Glomerular visceral epithelial cell (primary cell): ENCODE data around the gene BMP3.
A peak's percentile ranks its signal among the peaks of the same experiment; 100 is the strongest.

Experiments
- DNase-seq: peaks from one replicate; pipeline ENCODE4 v3.0.0-alpha.2; 2016; ENCODE audit errors: extremely low spot score

The BMP3 gene

DNA sequence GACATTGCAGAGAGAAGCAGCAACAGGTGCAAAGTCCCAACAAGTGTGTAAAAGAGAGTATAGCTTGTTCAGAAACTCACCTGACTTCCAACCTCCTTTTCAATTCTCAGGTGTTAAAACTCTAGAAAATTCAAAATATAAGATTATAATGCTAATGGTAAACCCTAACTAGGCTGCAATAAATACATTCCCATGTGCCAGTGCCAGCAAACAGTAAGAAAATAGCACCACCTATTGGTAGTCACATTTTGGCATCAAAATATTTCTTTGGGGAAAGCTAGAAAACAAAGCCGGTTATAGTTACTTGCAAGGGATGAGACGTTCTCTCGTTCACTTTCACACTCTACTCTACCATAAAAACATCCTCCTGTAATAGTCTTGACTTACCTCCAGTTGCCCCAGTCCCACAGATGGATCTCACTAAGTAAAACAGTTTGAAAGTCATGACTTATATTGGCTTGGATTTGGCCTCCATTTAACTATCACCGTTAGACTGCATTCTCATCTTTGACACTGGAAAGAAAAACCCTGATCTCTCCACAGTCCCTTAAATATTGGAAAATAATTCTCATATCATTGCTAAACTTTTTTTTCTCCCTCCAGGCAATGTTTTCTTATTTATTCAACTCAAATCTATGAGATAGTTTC is 9.6 kb downstream of the BMP3 start:
- peak; percentile 41 for DNase-seq

DNA sequence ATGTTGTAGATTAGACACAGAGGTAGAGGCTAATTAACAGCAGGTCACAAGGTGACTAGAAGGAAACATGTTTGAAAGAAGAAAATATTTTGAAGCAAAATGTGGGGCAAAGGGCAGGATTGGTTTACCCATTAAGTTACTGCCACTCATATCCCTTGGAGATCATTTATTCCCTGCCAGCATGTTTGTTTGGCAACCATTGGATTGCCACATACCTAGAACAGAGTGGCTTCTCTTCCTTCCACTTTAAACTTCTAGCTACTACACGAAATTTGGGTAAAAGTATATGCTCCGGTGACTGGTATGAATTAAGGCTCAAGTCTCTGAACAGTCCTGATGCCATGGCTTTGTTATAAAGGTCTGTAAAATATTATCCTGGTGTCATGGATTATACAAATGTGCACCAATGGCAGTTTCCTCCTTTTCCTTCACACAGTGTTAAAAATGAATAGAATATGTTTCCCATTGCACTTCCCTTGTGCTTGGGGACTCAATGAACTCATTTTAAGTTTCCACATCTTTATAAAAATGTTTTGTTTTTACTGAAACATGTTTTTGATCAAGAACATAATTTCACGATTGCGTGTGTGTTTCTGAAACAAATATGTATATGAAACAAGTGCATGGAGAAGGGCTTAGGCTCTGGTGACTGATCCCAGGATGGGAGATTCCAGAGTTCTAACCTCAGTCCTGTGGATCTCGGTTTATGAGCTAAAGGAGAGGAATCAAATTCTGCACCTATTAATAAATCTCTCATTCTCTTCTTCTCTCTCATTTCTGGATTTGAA is 12.3 kb downstream of the BMP3 start:
- no peak for DNase-seq

DNA sequence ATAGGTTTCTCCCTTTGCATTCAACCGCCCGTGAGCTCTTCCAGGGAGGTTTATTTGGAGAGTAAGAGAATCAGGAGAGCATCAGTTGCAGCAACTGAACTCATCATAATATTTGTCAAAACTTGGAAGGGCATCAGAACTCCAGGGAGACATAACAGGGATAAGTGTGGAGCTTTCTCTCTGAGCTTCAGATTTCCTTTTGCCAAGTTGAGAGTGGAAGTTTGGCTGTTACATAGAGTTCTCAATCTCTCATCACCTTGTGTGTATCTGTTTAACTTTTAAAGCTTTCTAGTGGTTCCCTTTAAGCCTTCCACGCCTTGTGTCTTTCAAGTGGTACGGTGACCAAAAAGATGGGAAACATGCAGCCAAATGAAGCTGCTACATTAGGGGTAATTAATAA is 18.8 kb downstream of the BMP3 start:
- no peak for DNase-seq

DNA sequence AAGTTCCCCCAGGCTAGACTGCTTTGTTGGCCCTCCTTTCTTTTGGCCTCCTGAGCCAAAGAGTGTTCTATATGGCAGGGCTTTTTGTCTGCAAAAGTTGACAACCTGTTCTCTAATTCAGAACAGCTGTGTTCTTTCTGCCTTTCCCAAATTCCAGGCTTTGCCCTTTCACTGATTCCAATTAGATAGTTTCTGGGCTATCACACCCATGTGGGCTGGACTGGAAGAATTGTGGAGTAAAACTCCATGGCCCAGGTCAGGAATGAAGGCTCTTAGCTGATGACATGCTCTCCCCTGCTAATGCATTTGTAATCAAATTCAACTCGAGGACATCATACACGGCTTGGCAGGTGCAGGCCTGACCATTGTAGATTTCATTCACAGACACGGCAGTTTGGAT is 19.4 kb downstream of the BMP3 start:
- DNase-seq, result no peak

DNA sequence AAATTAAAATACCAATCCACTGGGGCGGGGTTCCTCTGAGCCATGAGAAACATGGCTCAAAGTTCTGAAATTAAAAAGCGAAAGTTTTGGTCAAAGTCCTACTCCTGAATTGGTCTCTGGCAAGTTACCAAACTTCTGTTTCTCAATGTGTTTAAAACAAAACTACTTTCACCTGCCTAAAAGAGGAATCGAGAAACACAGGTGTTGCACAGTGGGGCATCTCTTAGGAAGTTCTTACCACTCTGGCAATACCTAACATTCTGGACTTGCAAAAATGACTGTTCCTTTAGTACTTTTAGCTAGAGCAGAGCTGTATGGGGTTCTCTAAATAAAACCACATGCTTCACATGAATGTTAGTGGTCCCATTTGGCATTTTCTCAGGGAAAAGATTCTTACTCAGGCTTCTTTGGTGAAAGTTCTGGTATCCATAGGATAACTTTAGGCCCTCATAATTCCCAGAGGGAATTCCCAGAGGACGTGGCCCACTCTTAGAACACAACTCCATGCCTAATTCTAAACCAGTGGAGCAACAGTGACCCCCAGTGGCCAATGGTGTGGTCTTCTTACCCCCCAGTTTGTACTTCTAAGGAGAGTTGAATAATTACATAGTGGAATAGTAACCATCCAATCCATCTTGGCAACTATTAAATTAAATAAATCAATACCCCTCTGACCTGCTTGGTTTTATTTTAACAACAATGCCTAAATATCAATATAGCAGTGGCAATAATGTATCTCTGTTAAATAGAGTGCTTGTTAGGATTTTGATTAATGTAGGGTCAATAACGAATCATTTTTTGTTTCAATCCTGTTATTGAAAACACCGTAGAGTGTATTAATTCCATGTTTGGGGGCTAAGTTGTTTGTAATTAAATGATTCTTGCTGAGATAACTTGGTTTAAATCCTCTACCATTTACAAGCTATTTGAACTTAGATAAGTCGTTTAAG is 21.9 kb downstream of the BMP3 start:
- peak; percentile 72 for DNase-seq

DNA sequence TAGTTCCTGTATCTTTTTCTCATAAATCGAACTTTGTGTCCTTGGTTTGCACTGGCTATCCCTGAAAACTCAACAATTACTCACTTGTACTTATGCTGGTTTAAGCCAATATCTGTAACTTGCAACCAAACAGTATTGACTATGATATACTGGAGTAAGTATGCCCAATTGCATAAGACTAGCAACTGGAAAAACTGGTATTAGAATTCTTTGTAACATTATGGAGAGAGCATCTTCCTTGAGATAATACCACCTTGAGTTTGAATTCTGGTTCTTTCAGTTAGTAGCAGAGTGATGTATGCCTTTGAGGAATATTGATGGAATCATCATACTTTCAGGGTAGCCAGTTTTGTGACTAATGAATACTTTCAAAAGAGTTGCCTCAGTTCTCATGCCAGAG is 28.1 kb downstream of the BMP3 start:
- no peak for DNase-seq

DNA sequence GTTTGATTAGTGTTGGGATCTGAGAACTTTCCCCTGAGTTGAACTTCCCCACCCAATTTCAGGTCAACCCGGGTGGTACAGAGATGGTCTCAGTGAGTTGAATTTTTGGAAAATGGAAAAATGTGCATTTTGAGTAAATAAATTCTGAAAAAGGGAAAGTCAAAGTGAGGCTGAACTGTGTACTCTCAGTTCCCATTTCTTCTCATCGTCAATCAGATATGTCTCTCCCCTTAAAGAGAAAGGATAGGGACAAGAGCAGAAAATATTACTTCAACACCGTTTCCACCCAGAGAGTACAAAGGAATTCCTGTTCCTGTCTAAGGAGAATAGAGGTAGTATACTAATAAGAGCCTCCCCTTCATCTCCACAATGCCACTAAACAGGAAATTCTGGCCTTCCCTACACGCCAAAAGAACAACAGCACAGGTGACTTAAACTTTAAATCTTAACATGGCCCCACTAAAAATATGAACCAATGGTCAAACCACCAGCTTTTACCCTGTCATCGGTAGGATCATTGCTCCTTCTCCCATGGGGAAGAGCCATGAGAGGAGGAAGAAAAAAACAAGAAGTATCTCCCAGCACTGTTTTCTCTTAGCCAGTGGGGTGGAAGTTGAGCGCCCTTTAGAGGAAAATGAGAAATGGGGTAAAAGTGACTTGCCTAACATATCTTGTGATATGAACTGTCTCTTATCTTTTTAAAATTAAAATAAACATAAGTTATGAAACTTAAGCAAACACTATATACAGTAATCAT is 30.3 kb downstream of the BMP3 start:
- no peak for DNase-seq

DNA sequence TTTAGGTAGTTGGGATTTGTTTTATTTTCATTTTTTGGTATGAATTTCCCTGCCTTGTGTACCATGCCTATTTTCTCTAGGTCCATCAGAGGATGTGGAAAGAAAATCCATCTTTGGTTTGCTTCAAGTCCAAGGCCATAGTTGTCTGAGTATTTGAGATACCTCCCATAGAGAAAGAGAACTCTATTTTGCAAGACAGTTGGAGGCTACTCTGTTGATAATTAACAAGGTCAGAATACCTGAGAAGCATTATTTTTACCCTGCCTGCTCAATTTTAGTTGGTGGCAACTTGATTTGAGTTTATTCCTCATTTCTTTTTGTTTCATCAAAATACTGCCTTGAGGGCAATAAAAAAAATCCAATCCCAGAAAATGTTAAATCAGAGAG is 30.8 kb downstream of the BMP3 start:
- DNase-seq, result no peak

DNA sequence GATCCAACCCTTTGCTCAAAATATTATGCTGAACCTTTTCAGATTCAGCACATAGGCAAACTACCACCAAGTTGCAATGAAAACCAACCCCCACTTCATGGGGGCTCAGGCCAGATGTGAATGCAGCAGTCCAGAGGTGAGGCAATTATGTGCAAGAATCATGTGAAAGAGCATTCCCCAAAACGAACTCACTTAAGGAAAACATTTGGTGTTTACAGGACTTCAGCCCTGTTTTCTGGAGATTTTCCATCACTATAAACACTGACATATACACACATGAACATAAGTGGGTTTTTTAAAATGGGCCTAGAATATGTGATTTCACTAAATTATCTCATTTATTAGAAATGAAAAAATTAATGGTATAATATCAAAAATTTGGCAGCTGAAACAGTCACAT is 31.5 kb downstream of the BMP3 start:
- no peak for DNase-seq

DNA sequence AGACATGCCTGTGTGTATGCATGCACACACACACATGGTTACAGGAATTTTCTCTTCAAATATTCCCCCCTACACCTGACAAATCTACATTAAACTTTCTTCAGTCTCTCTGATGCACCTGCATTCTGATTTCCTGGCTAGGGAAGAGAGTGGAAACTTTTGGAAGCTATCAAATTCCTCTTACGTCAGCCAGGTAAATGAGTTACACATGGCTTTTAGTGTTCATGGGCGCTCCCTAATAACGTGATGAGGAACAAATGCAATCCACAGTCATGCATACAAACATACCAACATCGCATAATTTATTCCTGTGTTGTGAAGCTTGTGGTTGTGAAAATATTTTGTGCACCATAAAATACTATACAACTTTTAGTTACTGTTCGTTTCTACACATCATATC is 34.9 kb downstream of the BMP3 start:
- no peak for DNase-seq

DNA sequence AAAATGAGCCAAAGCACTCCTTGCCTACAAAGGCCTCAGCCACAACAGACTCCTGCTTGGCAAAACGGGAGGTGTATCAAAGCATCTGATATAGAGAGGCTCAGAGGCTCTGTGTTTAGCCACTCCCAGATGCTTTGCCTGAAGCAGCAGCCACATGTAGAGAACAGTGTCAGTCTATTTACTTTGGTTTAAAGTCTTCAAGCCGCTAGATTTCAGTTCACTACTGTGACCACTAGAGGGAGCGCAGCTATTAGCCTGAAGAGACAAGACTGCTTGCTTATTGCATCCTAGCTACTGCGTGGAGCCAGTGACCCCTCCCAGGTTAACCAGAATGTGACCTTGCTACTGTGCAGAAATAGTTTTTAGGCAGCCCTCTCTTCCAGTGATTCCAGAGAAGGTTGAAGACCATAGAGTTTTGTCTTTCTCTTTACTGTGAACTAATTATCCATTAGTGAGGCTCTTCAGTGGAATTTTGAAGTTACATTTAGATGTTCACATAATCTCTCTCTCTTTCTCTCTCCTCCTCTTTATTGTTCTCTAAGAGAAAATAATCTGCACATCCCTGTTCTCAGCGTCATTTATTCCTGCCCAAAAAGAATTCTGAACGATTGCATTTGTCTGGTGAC is 39.3 kb downstream of the BMP3 start:
- DNase-seq, result peak; percentile 82

DNA sequence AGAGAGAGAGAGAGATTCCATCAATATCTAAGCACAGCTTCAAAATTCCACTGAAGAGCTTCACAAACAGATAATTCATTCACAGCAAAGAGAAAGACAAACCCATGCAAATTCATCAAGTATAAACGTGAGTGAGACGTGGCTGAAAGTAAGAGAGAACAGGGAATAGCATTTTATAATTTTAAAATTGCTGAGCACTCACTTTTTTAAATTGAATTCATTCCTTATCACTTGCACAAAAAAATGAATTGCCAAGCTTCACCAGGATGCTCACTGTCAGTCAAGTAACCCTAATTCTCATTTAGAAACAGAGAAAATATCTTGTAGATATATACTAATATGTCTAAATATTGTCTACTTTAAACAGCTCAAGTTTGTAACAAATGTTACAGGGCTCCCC is 40.5 kb downstream of the BMP3 start:
- no peak for DNase-seq

DNA sequence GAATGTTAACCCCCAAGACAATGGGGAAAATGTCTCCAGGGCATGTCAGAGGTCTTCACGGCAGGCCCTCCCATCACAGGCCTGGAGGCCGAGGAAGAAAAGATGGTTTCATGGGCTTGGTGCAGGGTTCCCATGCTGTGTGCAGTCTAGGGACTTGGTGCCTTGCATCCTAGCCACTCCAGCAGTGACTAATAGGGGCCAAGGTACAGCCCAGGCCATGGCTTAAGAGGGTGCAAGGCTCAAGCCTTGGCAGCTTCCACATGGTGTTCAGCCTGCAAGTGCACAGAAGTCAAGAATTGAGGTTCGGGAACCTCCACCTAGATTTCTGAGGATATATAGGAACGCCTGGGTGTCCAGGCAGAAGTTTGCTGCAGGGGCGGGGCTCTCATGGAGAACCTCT is 50.6 kb downstream of the BMP3 start:
- DNase-seq, result no peak

DNA sequence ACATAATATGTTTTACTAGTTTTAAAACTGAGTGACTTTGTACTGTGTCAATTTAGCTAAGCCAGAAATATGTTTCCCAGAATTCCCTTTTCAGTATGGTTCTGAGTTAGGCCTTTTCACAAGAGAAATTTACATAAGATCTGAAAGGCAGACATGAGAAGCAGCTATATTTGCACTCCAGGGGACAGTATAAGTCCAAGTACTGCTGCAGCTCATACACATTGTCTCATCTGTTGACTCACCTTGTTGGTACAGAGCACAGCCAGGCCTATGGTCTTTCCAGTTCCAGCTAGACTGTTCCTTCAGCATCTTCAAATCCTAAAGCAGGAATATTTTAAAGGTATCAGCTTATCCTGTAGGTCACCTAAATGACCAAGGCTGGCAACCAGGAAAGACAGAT is 53.5 kb downstream of the BMP3 start:
- peak; percentile 3 for DNase-seq

DNA sequence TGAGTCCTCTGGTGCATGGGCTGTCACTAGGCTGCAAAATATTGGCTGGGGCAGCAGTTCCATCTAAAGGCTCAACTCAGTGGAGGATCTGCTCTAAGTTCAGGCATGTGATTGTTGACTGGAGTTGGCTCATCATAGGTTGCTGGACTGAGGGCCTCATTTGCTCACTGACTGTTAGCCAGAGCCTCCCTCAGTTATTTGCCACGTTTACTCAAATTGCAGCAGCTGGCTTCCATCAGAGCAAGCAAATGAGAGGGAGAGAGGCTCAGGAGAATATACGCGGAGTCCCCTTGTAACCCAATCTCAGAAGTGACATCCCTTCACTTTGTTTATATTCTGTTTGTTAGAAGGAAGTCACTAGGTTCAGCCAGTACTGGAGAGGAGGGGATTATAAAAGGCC is 54.1 kb downstream of the BMP3 start:
- DNase-seq, result no peak

DNA sequence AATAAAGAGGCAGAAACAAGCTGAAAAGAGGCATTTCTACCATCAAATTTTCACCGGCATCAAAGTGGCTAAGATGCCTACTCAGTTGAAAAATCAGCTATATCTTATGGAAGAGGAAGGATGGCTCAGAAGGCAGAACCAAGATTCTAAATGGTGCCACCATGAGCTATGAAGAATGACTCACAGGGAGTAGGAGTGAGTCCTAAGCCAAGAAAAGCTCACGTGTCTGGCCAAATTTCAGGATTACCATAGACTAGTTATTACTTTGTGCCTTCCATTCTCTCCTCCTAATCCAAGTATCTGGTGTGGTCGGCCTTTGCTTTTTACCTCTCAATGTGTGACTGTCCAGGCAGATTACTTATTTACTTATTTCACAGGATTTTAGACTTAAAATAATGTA is 54.8 kb downstream of the BMP3 start:
- no peak for DNase-seq

DNA sequence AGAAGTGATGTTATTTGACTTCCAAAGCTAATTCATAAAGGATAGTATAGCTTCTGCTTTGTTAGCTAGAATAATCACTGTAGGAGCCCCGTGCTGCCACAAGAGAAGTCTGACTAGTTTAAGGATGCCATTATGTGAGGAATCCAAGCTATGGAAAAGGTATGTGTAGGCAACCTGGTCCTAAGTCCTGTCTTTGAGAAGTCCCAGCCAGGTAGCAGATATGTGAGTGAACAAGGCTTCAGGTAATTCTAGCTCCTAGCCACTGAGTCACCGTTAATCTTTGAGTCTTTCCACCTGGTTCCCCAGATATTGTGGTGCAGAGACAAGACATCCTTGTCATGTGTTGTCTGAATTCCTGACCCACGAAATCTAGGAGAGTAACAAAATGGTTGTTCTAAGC is 55.5 kb downstream of the BMP3 start:
- DNase-seq, result no peak

DNA sequence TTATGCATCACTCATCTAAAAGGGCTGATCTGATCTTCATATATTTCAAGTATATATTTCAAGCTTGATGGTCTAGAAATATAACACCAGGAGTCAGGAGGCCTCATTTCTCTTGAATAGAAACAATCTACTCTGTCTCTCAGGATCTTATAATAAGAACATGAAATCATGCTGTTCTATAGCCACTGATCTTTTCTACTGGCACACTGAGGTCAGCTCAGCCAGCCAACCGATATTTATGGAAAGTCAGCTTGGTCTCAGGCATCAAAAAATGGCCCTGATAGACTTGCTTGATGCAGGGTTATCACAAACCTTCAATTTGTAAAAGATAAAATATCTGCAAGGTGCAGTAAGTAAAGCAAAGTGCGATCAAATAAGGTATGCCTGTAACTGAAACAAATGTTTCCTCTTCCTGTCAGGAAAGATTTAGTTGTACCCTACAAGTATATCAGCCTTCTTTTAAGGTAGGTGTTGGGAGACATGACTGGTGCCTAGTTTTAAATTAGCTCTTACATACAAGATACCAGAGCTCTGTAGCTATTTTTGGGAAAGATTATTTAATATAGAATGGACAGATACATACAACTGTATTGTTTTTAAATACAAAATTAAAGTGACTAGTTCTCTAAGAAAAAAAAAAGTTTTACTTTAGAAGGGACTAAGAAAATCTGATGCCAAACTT is 63.4 kb downstream of the BMP3 start:
- no peak for DNase-seq

DNA sequence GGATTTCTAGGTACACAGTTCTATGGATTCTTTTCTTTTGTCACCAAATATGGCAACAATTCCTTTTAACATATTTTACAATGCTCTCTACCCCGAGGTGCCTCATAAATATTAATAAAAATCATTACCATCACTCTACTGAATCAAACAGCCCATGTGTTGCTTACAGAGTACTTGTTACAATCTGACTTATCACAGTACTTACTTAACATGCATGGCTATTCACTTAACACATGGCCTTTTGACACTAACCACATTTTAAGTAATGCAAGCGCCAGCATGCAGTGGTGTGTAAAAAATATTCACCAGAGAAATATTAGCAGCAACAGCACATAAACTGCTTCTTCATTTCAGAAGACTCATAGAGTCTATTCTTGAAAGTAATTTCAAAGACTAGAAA is 64.9 kb downstream of the BMP3 start:
- no peak for DNase-seq

DNA sequence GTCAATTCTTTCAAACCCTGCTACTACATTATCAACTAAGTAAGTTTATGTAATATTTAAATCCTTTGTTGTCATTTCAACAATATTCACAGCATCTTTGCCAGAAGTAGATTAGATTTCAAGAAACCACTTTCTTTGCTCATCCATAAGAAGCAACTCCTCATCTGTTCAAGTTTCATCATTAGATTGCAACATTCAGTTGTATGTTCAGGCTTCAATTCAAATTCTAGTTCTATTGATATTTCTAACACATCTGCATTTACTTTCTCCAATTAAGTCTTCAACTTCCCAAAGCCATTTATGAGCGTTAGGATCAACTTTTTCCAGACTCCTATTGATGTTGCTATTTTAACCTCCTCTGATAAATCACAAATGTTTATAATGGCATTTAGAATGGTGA is 66.1 kb downstream of the BMP3 start:
- no peak for DNase-seq

DNA sequence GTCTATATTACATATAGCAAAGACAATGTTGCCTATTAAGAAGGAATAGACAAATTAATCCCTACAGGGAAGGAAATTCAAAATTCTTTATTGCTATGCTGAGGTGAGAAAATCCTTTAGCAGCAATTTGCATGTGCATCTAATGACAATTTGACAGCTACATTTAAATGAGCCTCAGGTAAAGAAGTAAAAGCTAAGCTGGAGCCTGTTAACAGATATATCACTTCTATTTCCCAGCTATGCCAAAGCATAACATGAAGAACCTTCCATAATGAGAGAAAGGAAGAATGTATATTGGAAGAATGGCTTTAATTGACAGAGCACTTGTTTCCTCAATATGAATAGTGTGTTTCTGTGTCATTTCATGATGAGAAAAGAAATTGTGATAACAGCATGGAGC is 71.6 kb downstream of the BMP3 start:
- DNase-seq, result no peak
